Activated CD4-positive, alpha-beta T cell treated with anti-CD3 and anti-CD28 coated beads for 48 hours (primary cell): Measurements from ENCODE around the gene PALM.

Experiments
- DNase-seq: peaks from one replicate; pipeline ENCODE4 v3.0.0-alpha.2; 2020

PALM gene

DNA sequence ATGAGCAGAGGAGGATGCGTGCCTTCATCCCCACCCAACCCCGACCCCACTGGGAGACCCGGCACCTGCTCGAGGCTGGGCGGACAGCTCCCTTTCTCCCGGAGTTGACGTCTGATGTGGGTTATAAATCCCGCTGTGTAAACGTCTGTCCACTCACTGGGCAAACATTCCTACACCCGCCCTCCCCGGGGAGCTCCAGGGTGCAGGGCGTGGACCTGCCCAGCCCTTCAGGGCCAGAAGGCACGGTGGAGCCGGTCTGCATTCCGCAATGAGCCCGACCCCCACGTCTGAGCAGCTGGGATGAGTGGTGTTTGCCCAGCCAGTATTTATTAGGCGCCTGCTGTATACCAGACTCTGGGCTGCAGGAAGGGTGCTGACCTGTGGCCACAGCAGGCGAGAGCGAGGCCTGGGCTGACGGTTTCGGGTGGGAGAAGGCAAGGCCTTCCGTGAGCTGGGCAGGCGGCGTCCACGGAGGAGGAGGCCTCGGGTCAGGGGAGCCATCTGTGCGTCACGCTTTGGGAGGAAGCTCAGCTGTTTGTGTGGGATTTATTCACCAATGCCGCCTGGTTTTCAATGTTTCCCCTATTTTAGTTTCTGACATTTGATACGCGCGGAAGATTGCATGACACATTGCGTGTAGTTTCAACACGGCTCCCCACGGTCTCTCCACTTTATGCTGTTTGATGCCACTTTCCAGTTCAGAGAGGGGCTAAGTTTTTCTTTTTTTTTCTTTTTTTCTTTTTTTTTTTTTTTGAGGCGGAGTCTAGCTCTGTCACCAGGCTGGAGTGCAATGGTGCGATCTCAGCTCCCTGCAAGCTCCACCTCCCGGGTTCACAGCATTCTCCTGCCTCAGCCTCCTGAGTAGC is 44.1 kb downstream of the PALM start:
- no peak for DNase-seq

DNA sequence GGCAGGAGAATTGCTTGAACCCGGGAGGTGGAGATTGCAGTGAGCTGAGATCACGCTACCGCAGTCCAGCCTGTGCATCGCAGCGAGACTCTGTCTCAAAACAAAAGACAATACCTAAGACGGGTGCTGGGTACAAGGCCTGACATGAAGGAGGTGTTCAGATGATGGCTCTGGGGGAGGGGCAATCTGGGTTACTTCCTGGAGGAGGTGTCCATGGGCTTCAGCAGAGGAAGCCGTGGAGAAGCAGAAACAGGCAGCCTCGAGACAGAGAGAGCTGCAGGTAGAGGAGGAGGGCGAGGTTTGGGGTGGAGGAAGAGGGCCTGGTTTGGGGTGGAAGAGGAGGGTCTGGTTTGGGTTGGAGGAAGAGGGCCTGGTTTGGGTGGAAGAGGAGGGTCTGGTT is 45.8 kb downstream of the PALM start:
- no peak for DNase-seq

DNA sequence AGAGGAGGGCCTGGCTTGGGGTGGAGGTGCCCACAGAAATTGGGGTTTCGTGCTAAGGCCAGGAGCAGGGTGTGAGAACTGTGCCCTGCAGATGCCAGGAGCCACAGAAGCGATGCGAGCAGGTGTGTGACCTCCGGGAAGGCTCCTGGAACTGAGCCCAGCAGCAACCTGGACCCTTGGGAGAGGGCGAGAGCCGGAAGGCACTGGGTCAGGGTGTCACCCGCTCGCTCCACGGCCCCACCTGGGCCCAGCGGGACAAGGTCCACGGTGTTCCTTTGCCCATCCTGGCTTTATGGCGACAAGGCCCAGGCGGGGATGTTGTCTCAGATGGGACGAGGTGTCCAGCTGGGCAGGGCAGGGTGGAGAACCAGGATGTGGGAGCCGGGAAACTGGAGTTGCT is 46.3 kb downstream of the PALM start:
- no peak for DNase-seq

DNA sequence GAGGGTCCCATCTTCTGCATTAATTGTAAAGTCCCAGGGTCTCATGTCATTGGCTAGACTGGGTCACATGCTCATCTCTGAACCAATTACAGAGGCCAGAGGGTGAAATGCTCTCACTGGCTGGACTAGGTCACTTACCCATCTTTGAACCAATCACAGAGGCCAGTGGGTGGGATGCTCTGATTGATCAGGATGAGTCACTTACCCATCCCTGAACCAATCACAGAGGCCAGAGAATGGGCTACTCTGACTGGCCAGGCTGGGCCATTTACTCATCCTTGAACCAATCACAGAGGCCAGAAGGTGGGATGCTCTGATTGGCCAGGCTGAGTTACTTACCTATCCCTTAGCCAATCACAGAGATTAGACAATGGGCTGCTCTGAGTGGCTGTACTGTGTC is 47.5 kb downstream of the PALM start:
- DNase-seq: peak; percentile 65

DNA sequence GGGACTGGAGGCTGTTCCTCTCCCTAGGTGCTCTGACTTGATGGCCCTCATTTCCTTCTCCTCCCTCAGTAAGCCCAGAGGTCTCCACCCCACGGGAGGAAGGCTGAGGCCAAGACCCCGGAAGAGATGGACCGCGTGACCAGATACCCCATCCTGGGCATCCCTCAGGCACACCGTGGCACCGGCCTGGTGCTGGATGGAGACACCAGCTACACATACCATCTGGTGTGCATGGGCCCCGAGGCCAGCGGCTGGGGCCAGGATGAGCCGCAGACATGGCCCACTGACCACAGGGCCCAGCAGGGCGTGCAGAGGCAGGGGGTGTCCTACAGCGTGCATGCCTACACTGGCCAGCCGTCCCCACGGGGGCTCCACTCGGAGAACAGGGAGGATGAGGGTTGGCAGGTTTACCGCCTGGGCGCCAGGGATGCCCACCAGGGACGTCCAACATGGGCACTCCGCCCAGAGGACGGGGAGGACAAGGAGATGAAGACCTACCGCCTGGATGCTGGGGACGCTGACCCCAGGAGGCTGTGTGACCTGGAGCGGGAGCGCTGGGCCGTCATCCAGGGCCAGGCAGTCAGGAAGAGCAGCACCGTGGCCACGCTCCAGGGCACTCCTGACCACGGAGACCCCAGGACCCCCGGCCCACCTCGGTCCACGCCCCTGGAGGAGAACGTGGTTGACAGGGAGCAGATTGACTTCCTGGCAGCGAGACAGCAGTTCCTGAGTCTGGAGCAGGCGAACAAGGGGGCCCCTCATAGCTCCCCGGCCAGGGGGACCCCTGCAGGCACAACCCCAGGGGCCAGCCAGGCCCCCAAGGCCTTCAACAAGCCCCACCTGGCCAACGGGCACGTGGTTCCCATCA is 48.3 kb downstream of the PALM start:
- DNase-seq: no peak

DNA sequence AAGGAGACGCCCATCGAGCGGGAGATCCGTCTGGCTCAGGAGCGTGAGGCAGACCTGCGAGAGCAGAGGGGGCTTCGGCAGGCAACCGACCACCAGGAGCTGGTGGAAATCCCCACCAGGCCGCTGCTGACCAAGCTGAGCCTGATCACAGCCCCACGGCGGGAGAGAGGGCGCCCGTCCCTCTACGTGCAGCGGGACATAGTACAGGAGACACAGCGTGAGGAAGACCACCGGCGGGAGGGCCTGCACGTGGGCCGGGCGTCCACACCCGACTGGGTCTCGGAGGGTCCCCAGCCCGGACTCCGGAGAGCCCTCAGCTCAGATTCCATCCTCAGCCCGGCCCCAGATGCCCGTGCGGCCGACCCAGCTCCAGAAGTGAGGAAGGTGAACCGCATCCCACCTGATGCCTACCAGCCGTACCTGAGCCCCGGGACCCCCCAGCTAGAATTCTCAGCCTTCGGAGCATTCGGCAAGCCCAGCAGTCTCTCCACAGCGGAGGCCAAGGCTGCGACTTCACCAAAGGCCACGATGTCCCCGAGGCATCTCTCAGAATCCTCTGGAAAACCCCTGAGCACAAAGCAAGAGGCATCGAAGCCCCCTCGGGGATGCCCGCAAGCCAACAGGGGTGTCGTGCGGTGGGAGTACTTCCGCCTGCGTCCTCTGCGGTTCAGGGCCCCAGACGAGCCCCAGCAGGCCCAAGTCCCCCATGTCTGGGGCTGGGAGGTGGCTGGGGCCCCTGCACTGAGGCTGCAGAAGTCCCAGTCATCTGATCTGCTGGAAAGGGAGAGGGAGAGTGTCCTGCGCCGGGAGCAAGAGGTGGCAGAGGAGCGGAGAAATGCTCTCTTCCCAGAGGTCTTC is 49.3 kb downstream of the PALM start:
- no peak for DNase-seq

DNA sequence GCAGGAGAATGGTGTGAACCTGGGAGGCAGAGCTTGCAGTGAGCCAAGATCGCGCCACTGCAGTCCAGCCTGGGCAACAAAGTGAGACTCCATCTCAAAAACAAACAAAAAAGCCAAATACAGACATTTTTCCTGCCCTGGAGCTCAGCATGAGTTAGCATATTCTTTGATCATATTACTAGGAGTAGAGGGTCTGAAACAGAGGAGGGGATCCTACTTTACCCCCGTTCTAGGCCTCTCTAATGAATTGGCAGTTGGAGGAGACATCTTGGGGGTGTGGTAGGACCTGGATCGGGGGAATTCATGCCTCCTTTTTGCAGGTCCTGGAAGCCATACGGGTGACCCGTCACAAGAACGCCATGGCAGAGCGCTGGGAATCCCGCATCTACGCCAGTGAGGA is 54.4 kb downstream of the PALM start:
- no peak for DNase-seq

DNA sequence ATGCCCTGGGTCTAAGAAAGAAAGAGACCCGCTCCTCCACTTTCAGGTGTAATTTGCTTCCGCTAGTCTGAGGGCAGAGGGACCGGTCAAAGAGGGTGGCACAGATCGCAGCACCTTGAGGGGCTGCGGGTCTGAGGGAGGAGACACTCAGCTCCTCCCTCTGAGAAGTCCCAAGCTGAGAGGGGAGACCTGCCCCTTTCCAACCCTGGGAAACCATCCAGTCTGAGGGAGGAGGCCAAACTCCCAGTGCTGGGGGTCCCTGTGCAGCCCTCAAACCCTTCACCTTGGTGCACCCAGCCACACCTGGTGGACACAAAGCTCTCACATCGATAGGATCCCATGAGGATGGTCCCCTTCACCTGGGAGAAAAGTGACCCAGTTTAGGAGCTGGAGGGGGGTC is 55.1 kb downstream of the PALM start:
- no peak for DNase-seq

DNA sequence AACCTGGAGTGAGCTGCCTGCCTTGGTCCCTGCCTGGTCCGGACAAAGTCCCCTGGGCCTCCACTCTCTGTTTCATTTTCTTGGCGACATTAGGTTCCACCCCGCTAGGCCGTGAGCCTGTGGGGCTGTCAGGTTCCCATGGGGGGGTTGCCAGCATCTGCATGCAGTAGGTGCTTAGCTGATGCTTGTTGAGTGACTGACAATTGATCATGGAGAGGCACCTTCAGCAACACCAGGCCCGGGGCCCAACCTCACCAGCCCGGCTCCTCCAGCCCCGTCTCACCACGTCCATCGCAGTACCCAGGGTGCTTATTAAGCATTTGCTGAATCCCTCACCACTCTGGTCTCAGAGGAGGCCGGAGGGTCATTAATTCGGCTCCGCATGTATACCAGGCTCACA is 55.6 kb downstream of the PALM start:
- DNase-seq: no peak

DNA sequence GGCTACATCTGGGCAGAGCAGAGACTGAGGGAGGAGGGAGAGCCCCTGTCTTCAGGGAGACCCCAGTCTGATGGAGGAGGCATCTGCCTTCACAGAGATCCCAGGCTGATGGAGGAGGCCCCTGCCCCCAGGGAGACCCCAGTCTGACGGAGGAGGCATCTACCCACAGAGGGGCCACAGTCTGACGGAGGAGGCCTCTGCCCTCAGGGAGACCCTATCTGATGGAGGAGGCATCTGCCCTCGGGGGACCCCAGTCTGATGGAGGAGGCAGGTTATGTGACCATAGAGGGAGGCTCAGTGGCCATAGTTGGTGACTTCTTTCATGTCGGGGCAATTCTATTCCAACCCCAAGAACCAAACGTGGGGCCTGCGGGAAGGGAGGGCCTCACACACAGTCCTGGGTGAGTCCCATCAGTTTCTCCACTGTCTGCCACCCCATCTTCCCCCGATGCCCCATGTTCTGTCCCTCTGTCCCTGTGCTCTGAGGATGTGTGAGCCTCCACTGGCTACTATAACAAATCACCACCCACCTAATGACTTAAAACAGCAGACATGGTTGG is 56.5 kb downstream of the PALM start:
- DNase-seq: no peak

DNA sequence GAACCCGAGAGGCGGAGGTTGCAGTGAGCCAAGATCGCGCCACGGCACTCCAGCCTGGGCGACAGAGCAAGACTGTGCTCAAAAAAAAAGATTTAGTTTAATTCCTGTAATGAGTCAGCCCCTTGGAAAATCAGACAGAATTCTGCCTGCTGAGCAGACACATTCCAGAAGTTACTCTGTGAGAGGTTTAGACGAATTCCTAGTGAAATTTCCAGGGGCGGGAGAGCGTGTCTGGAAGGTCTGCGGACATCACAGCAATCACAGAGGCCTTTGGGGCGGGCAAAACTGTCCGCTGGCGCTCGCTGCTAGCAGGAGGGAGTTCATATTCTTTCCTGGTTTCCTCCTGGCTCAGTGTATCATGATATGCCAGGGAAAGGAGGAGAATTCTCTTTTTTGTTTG is 59.7 kb downstream of the PALM start:
- DNase-seq: no peak

DNA sequence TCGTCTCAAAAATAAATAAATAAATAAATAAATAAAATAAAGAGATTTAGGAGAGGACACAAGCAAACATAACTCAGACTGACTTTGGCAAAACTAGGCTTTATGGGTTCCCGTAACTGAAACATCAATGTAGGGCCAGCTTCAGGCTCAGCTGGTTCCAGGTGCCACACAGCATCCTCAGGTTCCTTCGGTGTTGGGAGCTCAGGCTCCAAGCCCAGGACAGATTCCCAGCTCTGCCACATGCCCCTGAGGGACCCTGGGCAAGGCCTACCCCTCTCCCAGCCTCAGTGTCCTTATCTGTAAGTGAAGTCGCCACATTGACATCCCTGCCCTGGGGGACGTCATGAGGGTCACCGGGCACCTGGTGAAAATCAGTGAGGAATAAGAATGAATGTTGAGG is 60.9 kb downstream of the PALM start:
- DNase-seq: no peak

DNA sequence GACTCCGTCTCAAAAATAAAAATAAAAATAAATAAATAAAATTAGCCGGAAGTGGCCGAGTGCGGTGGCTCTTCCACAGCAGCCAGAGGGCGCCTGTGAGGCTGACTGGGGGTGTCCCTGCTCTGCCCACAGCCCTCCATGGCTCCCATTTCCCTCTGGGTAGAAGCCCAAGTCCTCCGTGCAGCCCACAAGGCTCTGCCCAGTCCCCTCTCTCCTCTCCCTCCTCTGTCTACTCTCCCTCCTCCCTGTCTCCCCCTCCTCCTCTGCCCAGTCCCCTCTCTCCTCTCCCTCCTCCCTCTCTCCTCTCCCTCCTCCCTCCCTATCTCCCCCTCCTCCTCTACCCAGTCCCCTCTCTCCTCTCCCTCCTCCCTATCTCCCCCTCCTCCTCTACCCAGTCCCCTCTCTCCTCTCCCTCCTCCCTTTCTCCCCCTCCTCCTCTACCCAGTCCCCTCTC is 62.6 kb downstream of the PALM start:
- peak; percentile 53 for DNase-seq

DNA sequence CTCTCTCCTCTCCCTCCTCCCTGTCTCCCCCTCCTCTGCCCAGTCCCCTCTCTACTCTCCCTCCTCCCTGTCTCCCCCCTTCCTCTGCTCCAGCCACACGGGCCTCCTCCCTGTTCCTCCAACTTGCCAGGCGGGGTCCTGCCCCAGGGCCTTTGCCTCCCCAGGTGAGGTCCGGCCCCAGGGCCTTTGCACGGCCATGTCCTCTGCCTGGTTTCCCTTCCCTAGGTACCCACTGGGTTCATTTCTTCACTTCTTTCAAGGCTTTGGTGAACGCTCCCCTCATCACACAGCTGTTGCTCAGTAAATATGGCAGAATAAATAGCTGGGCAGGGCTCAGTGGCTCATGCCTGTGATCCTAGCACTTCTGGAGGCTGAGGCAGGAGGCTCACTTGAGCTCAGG is 63.3 kb downstream of the PALM start:
- no peak for DNase-seq

DNA sequence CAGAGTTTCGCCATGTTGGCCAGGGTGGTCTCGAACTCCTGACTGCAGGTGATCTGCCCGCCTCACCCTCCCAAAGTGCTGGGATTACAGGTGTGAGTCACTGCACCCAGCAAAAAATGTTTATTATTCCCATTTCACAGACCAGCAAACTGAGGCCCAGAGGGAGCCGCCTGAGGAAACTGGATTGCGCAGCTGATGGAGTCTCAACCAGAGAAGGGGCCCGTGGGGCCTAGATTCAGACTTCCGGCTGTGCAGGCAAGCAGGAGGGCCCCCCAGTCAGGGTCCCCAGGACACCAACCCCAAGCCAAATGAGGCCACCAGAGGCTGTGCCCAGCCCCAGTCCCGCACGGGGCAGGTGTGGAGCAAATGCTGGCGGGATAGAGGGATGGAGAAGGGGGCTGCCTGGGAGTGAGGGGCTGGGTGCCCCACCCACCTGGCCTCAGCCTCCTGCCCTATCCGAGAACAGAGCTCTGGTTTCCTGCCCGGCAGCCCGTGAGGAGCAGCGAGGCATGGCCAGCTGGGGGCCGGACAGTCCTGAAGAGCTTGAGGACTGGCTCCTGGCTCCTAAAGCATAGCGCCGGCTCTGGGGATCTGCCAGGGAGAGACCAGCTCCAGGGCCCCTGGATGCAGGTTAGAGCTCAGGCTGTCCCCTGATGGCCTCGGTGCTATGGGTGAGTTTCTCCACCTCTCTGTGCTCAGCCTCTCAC is 64.1 kb downstream of the PALM start:
- DNase-seq: no peak

DNA sequence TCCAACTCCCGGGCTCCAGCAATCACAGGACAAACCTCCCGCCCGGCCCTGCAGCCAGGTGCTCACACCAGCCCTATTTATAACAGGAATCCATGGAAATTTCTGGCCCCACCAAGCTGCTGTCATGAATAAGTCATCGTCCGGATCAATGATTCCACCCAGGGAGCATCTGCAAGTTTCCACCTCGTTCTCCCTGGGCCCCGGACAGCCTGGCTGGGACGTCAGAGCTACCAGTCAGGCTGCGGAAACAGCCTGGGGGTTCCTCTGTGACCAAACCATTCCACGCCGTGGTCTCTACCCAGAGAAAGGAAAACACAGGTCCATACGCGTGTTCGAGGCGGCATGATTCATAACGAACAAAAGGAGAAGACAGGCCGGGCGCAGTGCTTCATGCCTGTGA is 67.8 kb downstream of the PALM start:
- no peak for DNase-seq

DNA sequence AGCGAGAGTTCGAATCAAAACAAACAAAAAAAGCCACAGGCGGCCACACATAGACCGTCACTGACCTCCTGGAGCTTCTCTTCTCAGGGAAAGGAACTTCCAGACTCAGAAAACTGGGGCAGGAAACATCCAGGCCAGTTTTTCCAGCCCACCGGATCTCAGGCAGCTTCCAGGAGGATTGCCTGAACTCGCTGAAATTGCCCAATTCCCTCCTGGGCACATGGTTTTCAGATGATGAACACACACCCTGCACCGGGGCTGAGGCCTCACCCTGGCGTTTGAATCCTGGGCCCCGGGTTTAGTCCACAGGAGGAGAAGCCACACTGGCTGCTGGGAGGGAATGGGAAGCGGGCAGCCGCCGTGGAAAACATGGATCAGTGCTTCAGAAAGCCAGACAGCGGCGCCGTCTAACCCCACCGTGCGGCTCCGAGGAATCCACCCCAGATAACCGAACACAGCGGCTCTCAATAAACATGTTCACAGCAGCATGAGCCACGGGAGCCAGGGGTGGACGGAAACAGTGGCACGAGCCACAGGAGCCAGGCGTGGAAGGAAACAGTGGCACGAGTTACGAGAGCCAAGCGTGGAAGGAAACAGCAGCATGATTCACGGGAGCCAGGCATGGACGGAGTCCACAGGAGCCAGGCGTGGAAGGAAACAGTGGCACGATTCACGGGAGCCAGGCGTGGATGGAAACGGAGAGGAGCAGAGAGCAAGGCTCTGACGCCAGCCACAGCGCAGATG is 70.3 kb downstream of the PALM start:
- no peak for DNase-seq

DNA sequence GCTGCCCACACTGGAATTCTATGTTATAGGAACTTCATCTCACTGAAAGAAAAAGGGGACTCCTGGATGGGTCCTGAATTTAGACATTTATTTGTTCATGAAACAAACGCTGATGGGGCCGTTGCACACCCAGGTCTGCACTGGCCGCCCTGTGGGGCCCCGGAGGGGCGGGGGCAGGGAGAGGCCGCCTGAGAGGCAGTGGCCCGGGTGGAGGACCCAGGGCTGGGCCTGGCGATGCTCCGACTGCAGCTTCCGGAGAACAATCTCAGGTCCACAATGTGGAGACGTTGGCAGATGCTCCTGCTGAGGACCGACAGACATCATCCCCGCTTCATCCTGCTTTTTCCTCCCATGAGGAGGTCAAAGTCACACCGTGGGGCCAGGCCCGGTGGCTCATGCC is 72.2 kb downstream of the PALM start:
- DNase-seq: no peak

DNA sequence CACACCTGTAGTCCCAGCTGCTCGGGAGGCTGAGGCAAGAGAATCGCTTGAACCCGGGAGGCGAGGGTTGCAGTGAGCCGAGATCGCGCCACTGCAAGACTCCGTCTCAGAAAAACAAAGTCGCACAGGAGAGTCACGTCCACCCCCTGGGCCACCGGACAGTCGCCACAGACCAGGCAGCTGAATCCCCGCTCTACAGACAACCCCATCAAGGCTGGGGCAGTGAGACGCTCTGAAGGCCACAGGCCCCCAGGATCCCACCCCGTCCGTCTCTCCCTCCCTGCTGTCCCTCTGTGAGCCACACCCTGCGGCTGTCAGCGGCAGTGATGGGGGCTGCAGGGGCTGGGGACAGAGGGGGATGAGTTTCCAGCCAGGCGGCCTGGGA is 73.1 kb downstream of the PALM start:
- no peak for DNase-seq

DNA sequence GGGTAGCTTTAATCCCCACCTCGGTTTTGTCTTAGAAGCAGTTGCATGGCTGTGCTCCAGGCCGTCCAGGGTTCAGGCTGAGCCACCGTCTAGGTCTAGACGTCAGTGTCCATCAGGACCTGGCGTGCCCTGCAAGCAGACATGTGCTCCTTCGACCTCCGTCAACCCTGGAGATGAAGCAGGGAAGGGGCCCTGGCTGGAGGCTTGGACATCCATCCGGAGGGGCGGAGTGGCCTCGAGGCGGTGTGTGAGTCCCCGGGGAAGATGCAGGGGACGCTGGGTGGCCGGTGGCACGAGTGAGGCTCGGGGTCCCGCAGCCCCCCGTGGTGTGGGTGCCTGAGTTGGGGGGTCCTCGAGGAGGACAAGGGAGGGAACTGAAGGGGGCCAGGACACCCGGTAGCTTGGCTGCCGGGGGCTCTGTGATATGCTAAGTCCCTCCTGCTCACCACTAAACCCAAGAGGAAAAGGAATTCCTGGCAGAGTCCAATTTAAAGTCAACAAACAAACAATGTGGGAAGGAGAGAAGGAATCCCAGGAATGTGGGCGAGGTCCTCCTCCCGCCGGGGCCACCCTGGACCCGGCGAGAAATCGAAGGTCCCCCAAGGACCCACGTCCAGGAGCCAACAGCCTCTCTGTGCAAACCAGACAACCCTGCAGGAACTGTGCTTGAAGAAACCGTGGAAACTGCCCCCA is 73.6 kb downstream of the PALM start:
- DNase-seq: no peak
